GM23338 (cell line): ENCODE measurements around the gene MAN1A2. TPM values are rescaled to one million over a fixed set of nuclear protein-coding genes. Genes with fewer than 3 reads are reported as not detected.

Experiments used
- ATAC-seq: fragments of 200-7000 bp; cut with Tn5 transposase; 3 replicates; pipeline ENCODE4 v1.9.1; 2020
- DNase-seq: peaks from one replicate; pipeline ENCODE4 v3.0.0-alpha.2; 2015; ENCODE audit warnings: low spot score
- H2AFZ ChIP-seq: fragments of 200-600 bp; sonication (generic); 2 replicates; pipeline ENCODE4 v1.8.0; 2016; ENCODE audit warnings: antibody characterized with exemption, mild to moderate bottlenecking, moderate library complexity
- H3F3A ChIP-seq: fragments of 200-600 bp; sonication (generic); replicated peaks from 2 replicates; pipeline ENCODE4 v1.8.0; 2017; ENCODE audit warnings: antibody characterized with exemption, mixed run types, low read depth
- H3K27ac ChIP-seq: fragments of 200-600 bp; sonication (generic); 2 replicates; pipeline ENCODE4 v1.6.1; 2016; ENCODE audit warnings: low read depth
- H3K27me3 ChIP-seq: fragments of 200-600 bp; sonication (generic); 2 replicates; pipeline ENCODE4 v1.8.0; 2016; ENCODE audit warnings: mild to moderate bottlenecking, mixed run types, moderate library complexity; ENCODE audit not compliant: insufficient read depth
- H3K36me3 ChIP-seq: fragments of 200-600 bp; sonication (generic); 2 replicates; pipeline ENCODE4 v1.8.0; 2016; ENCODE audit warnings: mild to moderate bottlenecking; ENCODE audit not compliant: insufficient read depth
- H3K4me1 ChIP-seq: fragments of 200-600 bp; sonication (generic); 2 replicates; pipeline ENCODE4 v1.8.0; 2016; ENCODE audit warnings: mild to moderate bottlenecking, moderate library complexity; ENCODE audit not compliant: insufficient read depth
- H3K4me2 ChIP-seq: fragments of 200-600 bp; sonication (generic); 2 replicates; pipeline ENCODE4 v1.7.1; 2017; ENCODE audit warnings: mixed run types
- H3K4me3 ChIP-seq: fragments of 200-600 bp; sonication (generic); 2 replicates; pipeline ENCODE4 v1.6.1; 2016; ENCODE audit warnings: mixed run types
- H3K79me2 ChIP-seq: fragments of 200-600 bp; sonication (generic); replicated peaks from 2 replicates; pipeline ENCODE4 v1.8.0; 2017; ENCODE audit warnings: mild to moderate bottlenecking; ENCODE audit not compliant: insufficient read depth
- H3K9me2 ChIP-seq: fragments of 200-600 bp; sonication (generic); 2 replicates; pipeline ENCODE4 v1.8.0; 2017; ENCODE audit not compliant: insufficient read depth
- H4K20me1 ChIP-seq: fragments of 200-600 bp; sonication (generic); replicated peaks from 2 replicates; pipeline ENCODE4 v1.8.0; 2017; ENCODE audit warnings: mild to moderate bottlenecking; ENCODE audit not compliant: insufficient read depth
- H3K27ac Mint-ChIP-seq: 2 replicates; pipeline ENCODE4 v1.8.0; 2020; ENCODE audit warnings: inconsistent platforms, mild to moderate bottlenecking, moderate library complexity, mixed read lengths
- H3K27me3 Mint-ChIP-seq: 3 replicates; pipeline ENCODE4 v1.8.0; 2022; ENCODE audit warnings: low read depth, mild to moderate bottlenecking, moderate library complexity, mixed read lengths, inconsistent platforms; ENCODE audit not compliant: insufficient read depth, poor library complexity
- H3K36me3 Mint-ChIP-seq: 3 replicates; pipeline ENCODE4 v1.8.0; 2021; ENCODE audit warnings: low read depth, mild to moderate bottlenecking, inconsistent platforms, moderate library complexity, mixed read lengths
- H3K4me1 Mint-ChIP-seq: 3 replicates; pipeline ENCODE4 v1.8.0; 2020; ENCODE audit warnings: mild to moderate bottlenecking, inconsistent platforms, mixed read lengths
- H3K4me3 Mint-ChIP-seq: 3 replicates; pipeline ENCODE4 v1.8.0; 2021; ENCODE audit warnings: moderate library complexity, mild to moderate bottlenecking, inconsistent platforms, mixed read lengths
- H3K9me3 Mint-ChIP-seq: 3 replicates; pipeline ENCODE4 v1.8.0; 2020; ENCODE audit warnings: moderate library complexity, mild to moderate bottlenecking, inconsistent platforms, mixed read lengths
- CREB1 ChIP-seq: fragments of 250-450 bp; sonication (Bioruptor Pico); IDR thresholded peaks from 2 replicates; pipeline ENCODE4 v1.5.0; 2020; ENCODE audit warnings: low read depth, mild to moderate bottlenecking, moderate library complexity
- CTCF ChIP-seq, 2 experiments: fragments of 200-600 bp in 1 of 2; sonication (generic) in 1 of 2; conservative IDR thresholded peaks; 2 replicates each; pipeline versions ENCODE4 v1.5.1 to v1.6.1; 2016 to 2017; ENCODE audit warnings: antibody characterized with exemption in 2 of 2, low read depth in 2 of 2, mild to moderate bottlenecking in 2 of 2, moderate library complexity in 1 of 2
- ETS1 ChIP-seq: IDR thresholded peaks from 2 replicates; pipeline ENCODE4 v1.6.1; 2016; ENCODE audit warnings: antibody characterized with exemption
- EZH2 ChIP-seq: fragments of 200-600 bp; sonication (generic); IDR thresholded peaks from one replicate; pipeline ENCODE4 v1.8.0; 2017; ENCODE audit warnings: antibody characterized with exemption, mild to moderate bottlenecking, low read depth; ENCODE audit not compliant: unreplicated experiment
- EZH2phosphoT487 ChIP-seq: fragments of 200-600 bp; sonication (generic); IDR thresholded peaks from one replicate; pipeline ENCODE4 v1.8.1; 2018; ENCODE audit warnings: antibody characterized with exemption; ENCODE audit not compliant: unreplicated experiment
- JUNB ChIP-seq: IDR thresholded peaks from one replicate; pipeline ENCODE4 v1.6.1; 2016; ENCODE audit warnings: antibody characterized with exemption; ENCODE audit not compliant: unreplicated experiment
- NANOG ChIP-seq: IDR thresholded peaks from 2 replicates; pipeline ENCODE4 v1.6.1; 2016; ENCODE audit warnings: antibody characterized with exemption, borderline replicate concordance
- POLR2AphosphoS5 ChIP-seq: IDR thresholded peaks from 2 replicates; pipeline ENCODE4 v1.6.1; 2016; ENCODE audit warnings: antibody characterized with exemption, low read depth
- REST ChIP-seq: IDR thresholded peaks from one replicate; pipeline ENCODE4 v1.6.1; 2018; ENCODE audit warnings: antibody characterized with exemption; ENCODE audit not compliant: unreplicated experiment
- STAT1 ChIP-seq: IDR thresholded peaks from one replicate; pipeline ENCODE4 v1.6.1; 2016; ENCODE audit warnings: antibody characterized with exemption; ENCODE audit not compliant: unreplicated experiment
- ZNF114 ChIP-seq: fragments of 250-450 bp; sonication (Bioruptor Pico); IDR thresholded peaks from 2 replicates; pipeline ENCODE4 v1.5.0; 2020; ENCODE audit warnings: mild to moderate bottlenecking, moderate library complexity
- ZNF331 ChIP-seq: fragments of 250-450 bp; sonication (Bioruptor Pico); IDR thresholded peaks from 2 replicates; pipeline ENCODE4 v1.5.0; 2020; ENCODE audit warnings: low read depth, mild to moderate bottlenecking, moderate library complexity
- ZNF462 ChIP-seq: fragments of 250-450 bp; sonication (Bioruptor Pico); IDR thresholded peaks from 2 replicates; pipeline ENCODE4 v1.5.0; 2020; ENCODE audit warnings: mild to moderate bottlenecking, moderate library complexity
- polyA plus RNA-seq: library from polyadenylated mRNA; unstranded; fragments of >200 nt; fragmentation: Nextera tagmentation; extraction: Ambion mirVana; gene quantifications from 2 replicates; pipeline ENCODE4 v1.2.1, GENCODE V29; 2016
- total RNA-seq: library from RNA; depleted of rRNA; stranded (reverse); fragments of >200 nt; shearing (Covaris generic); gene quantifications from 2 replicates; pipeline ENCODE4 v1.2.3, GENCODE V29; 2014

MAN1A2 gene
- total and polyA plus RNA-seq, 2 experiments from 2014 or later = 18.6 to 22.2 TPM

- Histone ChIP-seq H3K9me2 (no peaks in the 10 kb centered on the region; the same call in 1 of the 2 replicates), H3K27ac (no peak overlapping the region), H3F3A (no peaks in the 10 kb centered on the region), H4K20me1 (no peaks in the 10 kb centered on the region), H3K4me1 (no peaks in the 10 kb centered on the region), H3K36me3 (no peaks in the 10 kb centered on the region), H3K27me3 (no peaks in the 10 kb centered on the region), H3K4me3 (no peak overlapping the region), H3K4me2 (no peak overlapping the region), H3K79me2 (no peaks in the 10 kb centered on the region), H2AFZ (no peak overlapping the region)
- Mint-ChIP-seq H3K36me3 (peaks cover 11% of the 10 kb centered on the region), H3K4me3 (no peak overlapping the region), H3K27ac (no peak overlapping the region), H3K4me1 (peaks cover 2% of the 10 kb centered on the region; the same call in 1 of the 3 replicates), H3K9me3 (peaks cover 17% of the 10 kb centered on the region), H3K27me3 (peaks cover 4% of the 10 kb centered on the region)
- DNase-seq (no peak), ATAC-seq (no peak)
- TF ChIP-seq CREB1 (CRISPR knock-in tag) (no peak), ZNF331 (CRISPR knock-in tag) (no peak), POLR2AphosphoS5 (no peak), EZH2phosphoT487 (no peak), NANOG (no peak), EZH2 (no peak), ZNF462 (CRISPR knock-in tag) (no peak), ZNF114 (CRISPR knock-in tag) (no peak), CTCF (conservative IDR thresholded peaks at IDR 0.05; ENCODE audit: low read depth in 2 of 2) (no peak), REST (no peak), ETS1 (no peak), STAT1 (no peak), JUNB (no peak)
Observed at GRCh38 chr1:117562581-117563491, 195.6 kb downstream of the MAN1A2 start.
